IPS-20b (cell line): Measurements from ENCODE around the gene RPS17.
"Not testable (repeated sequence)": the region's sequence is repeated elsewhere in the genome, so short reads cannot be mapped to it uniquely, and the experiment has no call there.

ENCODE experiments used
- H3K27ac ChIP-seq: one replicate; pipeline ENCODE4 v1.5.1; 2013; ENCODE audit warnings: low read length
- H3K27me3 ChIP-seq: 2 replicates; pipeline ENCODE4 v1.6.1; 2013; ENCODE audit warnings: mild to moderate bottlenecking, low read length, inconsistent platforms; ENCODE audit not compliant: insufficient read depth
- H3K36me3 ChIP-seq: 2 replicates; pipeline ENCODE4 v1.6.1; 2013; ENCODE audit warnings: low read depth, mild to moderate bottlenecking, inconsistent platforms, low read length, moderate library complexity; ENCODE audit not compliant: insufficient read depth
- H3K4me1 ChIP-seq: 2 replicates; pipeline ENCODE4 v1.6.1; 2013; ENCODE audit warnings: mild to moderate bottlenecking, control low read depth, inconsistent platforms, low read length, moderate library complexity; ENCODE audit not compliant: insufficient read depth
- H3K4me3 ChIP-seq: 2 replicates; pipeline ENCODE4 v1.5.1; 2013; ENCODE audit warnings: mild to moderate bottlenecking, low read length, inconsistent platforms
- H3K9ac ChIP-seq: 2 replicates; pipeline ENCODE4 v1.6.1; 2013; ENCODE audit warnings: low read depth, mild to moderate bottlenecking, inconsistent platforms, low read length, moderate library complexity
- H3K9me3 ChIP-seq: 2 replicates; pipeline ENCODE4 v1.6.1; 2013; ENCODE audit warnings: mild to moderate bottlenecking, low read depth, low read length, inconsistent platforms; ENCODE audit not compliant: insufficient read depth

RPS17 gene

DNA sequence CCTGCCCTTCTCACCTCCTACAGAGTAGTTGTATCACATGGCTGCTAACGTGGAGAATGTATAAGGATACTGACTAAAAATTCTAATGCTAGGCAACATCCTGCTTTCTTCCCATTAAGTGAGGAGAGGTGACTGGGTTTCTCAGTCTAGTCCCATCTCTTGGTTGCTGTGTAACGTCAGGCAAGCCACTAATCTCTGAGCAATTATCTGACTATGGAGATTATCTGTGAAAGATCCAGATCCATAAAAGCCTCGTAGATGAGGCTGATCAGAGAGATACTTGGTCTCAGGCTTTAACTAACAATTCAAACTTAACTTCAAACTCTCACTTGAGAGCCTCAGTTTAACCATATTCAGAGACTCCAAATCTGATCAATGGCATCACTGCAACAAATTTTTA lies 4.7 kb upstream of the RPS17 start:
- no peak overlapping the region for H3K4me3 ChIP-seq
- H3K9me3 ChIP-seq = no peaks in the 10 kb centered on the region
- no peak overlapping the region for H3K27ac ChIP-seq
- no peaks in the 10 kb centered on the region for H3K27me3 ChIP-seq
- peaks cover 9% of the 10 kb centered on the region; the same call in 1 of the 2 replicates for H3K4me1 ChIP-seq
- H3K36me3 ChIP-seq = no peaks in the 10 kb centered on the region
- no peak overlapping the region for H3K9ac ChIP-seq

DNA sequence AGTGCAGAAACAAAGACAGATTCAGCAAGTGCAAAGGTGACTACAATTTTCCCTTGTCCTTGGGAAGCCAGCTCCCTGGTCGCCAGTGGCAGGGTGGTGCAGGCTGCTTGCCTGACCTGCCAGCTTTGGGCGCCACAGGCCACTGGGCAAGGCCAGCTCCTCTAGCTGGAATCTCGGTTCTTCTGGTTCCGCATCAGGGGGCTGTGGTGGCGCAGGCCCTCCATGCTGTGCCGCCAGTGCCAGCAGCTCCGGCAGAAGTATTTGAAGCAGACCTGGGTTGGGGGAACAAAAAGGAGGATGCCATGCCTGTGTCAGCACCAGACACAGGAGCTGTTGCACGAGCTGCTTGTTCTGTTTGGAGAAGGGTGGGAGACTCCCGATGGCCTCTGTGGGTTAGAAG lies 4.2 kb upstream of the RPS17 start:
- H3K27me3 ChIP-seq = no peaks in the 10 kb centered on the region
- peaks cover 9% of the 10 kb centered on the region; the same call in 1 of the 2 replicates for H3K4me1 ChIP-seq
- no peak overlapping the region for H3K4me3 ChIP-seq
- no peaks in the 10 kb centered on the region for H3K9me3 ChIP-seq
- H3K36me3 ChIP-seq = peaks cover 5% of the 10 kb centered on the region; the same call in 1 of the 2 replicates
- no peak overlapping the region for H3K27ac ChIP-seq
- no peak overlapping the region for H3K9ac ChIP-seq

- Histone ChIP-seq H3K4me3 (no peak overlapping the region), H3K27ac (no peak overlapping the region), H3K9me3 (no peaks in the 10 kb centered on the region), H3K36me3 (peaks cover 18% of the 10 kb centered on the region), H3K27me3 (no peaks in the 10 kb centered on the region), H3K9ac (no peak overlapping the region), H3K4me1 (peaks cover 16% of the 10 kb centered on the region)
These were observed 2.9 kb upstream of the RPS17 start for GRCh38 chr15:82543160-82543559.

DNA sequence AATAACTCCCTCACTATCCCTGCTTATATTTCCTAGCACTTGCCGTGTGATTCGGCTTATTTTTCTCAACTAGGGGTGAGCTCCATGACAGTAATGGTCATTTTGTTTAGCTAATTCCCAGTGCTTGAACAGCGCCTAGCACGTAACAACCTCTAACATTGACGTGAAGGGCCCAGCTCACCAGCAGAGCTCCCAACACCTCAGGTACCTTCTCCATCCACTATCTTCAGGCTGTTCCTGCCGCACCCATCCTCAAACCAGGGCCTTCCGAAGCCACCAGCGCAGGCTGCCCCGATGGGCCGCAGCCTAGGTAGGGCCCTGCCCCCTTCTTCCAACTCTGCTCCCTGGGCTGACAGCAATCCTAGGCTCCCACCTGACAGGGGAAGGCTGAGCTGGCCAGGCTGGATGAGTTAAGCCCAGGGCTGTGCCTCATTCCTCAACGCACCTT lies 751 bp upstream of the RPS17 start:
- Histone ChIP-seq H3K4me1 (peaks cover 18% of the 10 kb centered on the region), H3K4me3 (peak overlapping the region; percentile 96), H3K9ac (peak overlapping the region; percentile 79), H3K36me3 (peaks cover 39% of the 10 kb centered on the region), H3K9me3 (no peaks in the 10 kb centered on the region), H3K27ac (peak overlapping the region; percentile 71), H3K27me3 (no peaks in the 10 kb centered on the region)

GRCh38 chr15:82539691-82540054 lies 584 bp downstream of the RPS17 start:
- peaks cover 51% of the 10 kb centered on the region for H3K36me3 ChIP-seq

DNA sequence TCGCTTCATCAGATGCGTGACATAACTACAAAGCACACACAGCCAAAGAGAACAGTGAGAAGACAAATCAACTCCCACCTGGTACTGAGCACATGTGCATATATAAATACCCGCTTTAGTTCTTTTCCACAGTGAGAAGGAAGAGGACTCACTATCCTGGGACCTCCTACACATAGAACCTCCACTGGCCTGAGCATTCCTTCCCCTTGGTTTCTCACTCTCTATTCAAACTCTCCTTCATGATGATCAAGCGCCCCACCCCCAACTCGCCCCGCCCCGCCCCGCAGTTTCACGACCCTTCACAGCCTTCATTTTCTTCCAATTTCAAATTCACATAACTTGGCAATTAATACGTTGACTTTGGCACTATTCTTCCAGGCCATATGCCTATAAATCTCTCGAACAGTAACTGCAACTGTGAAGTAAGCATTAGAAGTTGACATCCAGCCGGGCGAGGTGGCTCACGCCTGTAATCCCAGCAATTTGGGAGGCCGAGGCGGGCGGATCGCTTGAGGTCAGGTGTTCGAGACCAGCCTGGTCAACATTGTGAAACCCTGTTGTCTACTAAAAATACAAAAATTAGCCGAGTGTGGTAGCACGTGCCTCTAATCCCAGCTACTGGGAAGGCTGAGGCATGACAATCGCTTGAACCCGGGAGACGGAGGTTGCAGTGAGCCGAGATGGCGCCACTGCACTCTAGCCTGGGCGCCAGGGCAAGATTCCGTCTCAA lies 1.1 kb downstream of the RPS17 start:
- H3K4me3 ChIP-seq = peak overlapping the region; percentile 96
- no peaks in the 10 kb centered on the region for H3K27me3 ChIP-seq
- H3K4me1 ChIP-seq = peaks cover 18% of the 10 kb centered on the region
- H3K27ac ChIP-seq = peak overlapping the region; percentile 97
- no peaks in the 10 kb centered on the region for H3K9me3 ChIP-seq
- peak overlapping the region; percentile 100 for H3K9ac ChIP-seq
- peaks cover 57% of the 10 kb centered on the region for H3K36me3 ChIP-seq

More at GRCh38 chr15:82539691-82540054, 584 bp downstream of the RPS17 start:
- Histone ChIP-seq H3K9ac (peak overlapping the region; percentile 100), H3K4me1 (peaks cover 18% of the 10 kb centered on the region), H3K27me3 (no peaks in the 10 kb centered on the region), H3K9me3 (no peaks in the 10 kb centered on the region), H3K27ac (peak overlapping the region; percentile 97), H3K4me3 (peak overlapping the region; percentile 96)

DNA sequence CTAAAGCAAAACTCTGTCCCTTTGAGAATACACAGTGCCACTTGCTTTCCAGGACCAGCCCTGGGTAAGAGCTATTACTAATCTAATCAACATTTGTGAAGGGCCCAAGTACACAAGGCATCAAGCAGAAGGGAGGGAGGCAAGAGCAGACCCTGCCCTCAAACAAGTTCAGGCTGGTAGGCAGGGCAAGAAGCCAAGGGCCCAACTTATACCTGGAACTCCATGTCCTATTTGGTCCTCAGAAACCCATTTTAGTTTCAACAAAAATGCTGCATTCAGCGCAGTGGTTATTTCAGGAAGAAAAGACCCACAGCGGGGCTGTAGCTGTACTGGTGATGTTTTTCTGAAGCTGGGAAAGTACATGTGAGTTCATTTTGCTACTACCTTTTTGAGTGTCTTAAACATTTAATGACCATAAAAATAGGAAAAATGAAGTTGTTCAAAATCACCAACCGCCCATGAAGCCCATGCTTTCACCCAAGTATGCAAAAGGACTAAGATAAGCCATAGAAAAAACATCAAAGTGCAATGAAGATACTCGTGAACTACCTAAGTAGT lies 2.8 kb downstream of the RPS17 start:
- Histone ChIP-seq H3K9ac (peak overlapping the region; percentile 100; the same call in 1 of the 2 replicates), H3K9me3 (no peaks in the 10 kb centered on the region), H3K27ac (no peak overlapping the region), H3K4me1 (peaks cover 8% of the 10 kb centered on the region), H3K4me3 (peak overlapping the region; percentile 96), H3K27me3 (no peaks in the 10 kb centered on the region), H3K36me3 (peaks cover 74% of the 10 kb centered on the region)

- Histone ChIP-seq H3K4me1 (peaks cover 8% of the 10 kb centered on the region), H3K27ac (peak overlapping the region; percentile 39), H3K27me3 (no peaks in the 10 kb centered on the region), H3K36me3 (peaks cover 74% of the 10 kb centered on the region), H3K9me3 (no peaks in the 10 kb centered on the region), H3K4me3 (peak overlapping the region; percentile 96; the same call in 1 of the 2 replicates), H3K9ac (peak overlapping the region; percentile 100; the same call in 1 of the 2 replicates)
These were observed 3.6 kb downstream of the RPS17 start for GRCh38 chr15:82536409-82537350.

DNA sequence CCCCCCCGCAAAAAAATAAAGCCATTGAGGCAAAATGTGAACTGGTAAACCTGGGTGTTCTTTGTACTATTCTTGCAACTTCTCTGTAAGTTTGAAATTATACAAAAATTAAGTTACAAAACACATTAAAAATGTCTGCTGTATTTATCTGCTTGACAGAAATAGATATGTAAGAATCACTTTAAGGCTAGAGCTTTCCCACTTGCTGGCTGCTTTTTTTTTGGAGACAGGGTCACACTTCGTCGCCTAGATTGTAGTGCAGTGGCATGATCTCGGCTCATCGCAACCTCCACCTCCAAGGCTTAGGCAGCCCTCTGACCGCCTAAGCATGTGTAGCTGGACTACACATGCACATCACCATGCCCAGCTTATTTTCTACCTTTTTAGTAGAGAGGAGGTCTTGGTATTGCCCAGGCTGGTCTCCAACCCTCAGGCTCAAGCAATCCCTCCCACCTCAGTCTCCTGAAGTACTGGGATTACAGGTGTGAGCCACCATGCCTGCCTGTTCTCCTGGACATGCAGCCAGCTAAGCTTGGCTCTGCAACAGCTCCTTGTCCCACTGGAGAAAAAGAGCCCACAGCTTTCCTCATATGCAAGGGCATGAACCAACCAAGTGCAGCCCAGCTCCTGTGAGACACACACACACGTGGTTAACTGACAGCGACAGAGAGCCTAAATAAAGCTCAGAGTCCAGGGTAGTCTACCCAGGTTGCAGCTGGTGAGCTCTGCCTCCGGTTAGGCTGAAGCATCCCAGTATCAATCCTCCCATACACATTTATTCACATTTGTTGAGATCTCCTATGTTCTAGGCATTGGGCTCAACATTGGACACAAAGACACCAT lies 4.5 kb downstream of the RPS17 start:
- Histone ChIP-seq H3K27ac (peak overlapping the region; percentile 39), H3K4me3 (no peak overlapping the region), H3K9me3 (no peaks in the 10 kb centered on the region), H3K4me1 (peaks cover 8% of the 10 kb centered on the region), H3K27me3 (no peaks in the 10 kb centered on the region), H3K36me3 (peaks cover 74% of the 10 kb centered on the region), H3K9ac (no peak overlapping the region; the same call in 1 of the 2 replicates)

GRCh38 chr15:82535151-82535550 lies 5.1 kb downstream of the RPS17 start:
- H3K36me3 ChIP-seq = peaks cover 74% of the 10 kb centered on the region
- H3K4me3 ChIP-seq, H3K27ac ChIP-seq, H3K4me1 ChIP-seq, H3K9me3 ChIP-seq, H3K9ac ChIP-seq, H3K27me3 ChIP-seq: not testable (repeated sequence)

DNA sequence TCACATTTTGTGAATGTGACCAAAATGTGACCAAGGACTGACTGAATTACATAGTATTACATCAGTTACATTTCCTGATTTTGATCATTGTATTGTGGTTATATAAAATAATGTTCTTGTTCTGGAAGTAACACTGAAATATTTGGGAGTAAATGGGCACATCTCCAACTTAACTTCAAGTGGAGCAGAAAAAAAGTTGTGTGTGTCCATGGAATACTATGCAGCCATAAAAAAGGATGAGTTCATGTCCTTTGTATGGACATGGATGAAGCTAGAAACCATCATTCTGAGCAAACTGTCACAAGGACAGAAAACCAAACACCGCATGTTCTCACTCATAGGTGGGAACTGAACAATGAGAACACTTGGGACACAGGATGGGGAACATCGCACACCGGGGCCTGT lies 5.8 kb downstream of the RPS17 start:
- H3K27ac ChIP-seq, H3K27me3 ChIP-seq, H3K4me1 ChIP-seq, H3K4me3 ChIP-seq, H3K9ac ChIP-seq, H3K9me3 ChIP-seq: not testable (repeated sequence)
- peaks cover 69% of the 10 kb centered on the region for H3K36me3 ChIP-seq
